Right ventricle myocardium inferior (tissue), 1 donor: Measurements from ENCODE around the gene ABHD3. TPM values are rescaled to one million over a fixed set of nuclear protein-coding genes. Genes with fewer than 3 reads are reported as not detected.
"Not testable (repeated sequence)": the region's sequence is repeated elsewhere in the genome, so short reads cannot be mapped to it uniquely, and the experiment has no call there.

ENCODE experiments used
- ATAC-seq: fragments of 200-7000 bp; cut with Tn5 transposase; one replicate; pipeline ENCODE4 v1.9.1; 2020; ENCODE audit warnings: mild to moderate bottlenecking, moderate library complexity
- DNase-seq: peaks from one replicate; pipeline ENCODE4 v3.0.0; 2021; ENCODE audit errors: missing footprints
- intact Hi-C: fragments of 100-400 bp; cut with DNase I; formaldehyde crosslinking; loops from one replicate; pipeline ENCODE4 v1.11.0; 2022
- total RNA-seq: library from RNA; stranded (reverse); fragmentation: NEBNext Ultra II Directional; extraction: Animal tissue kit (Norgen Biotek cat#: 25700); gene quantifications from one replicate; pipeline ENCODE4 v1.2.1, GENCODE V29; 2021
- donor health status: DM: no; HTN: yes; CAD: no; lungs with severe emphysema.

Gene ABHD3
- total RNA-seq, 1 donor from 2014 or later = 5.4 TPM

- intact Hi-C loops = no loop called here
- DNase-seq (no peak), ATAC-seq (no peak)
Measured at GRCh38 chr18:21714474-21714873, 9.9 kb upstream of the ABHD3 start.

GRCh38 chr18:21707130-21707529 is 2.6 kb upstream of the ABHD3 start:
- DNase-seq, intact Hi-C loops, ATAC-seq: not testable (repeated sequence)

- no peak for ATAC-seq
- intact Hi-C loops = no loop called here
- no peak for DNase-seq
Measured at GRCh38 chr18:21706386-21706865, 1.9 kb upstream of the ABHD3 start.

- intact Hi-C loops = loop anchor here (5.0 kb wide), 1 partner anchor 101 kb away; the partner anchor contains the start of gene ESCO1
- DNase-seq = no peak
- no peak for ATAC-seq
Measured at GRCh38 chr18:21703241-21703820, 1.2 kb downstream of the ABHD3 start.

- intact Hi-C loops = loop anchor here (5.0 kb wide), 1 partner anchor 100 kb away; the partner anchor contains the start of gene ESCO1
- ATAC-seq = no peak
Measured at GRCh38 chr18:21702602-21703001, 2.0 kb downstream of the ABHD3 start.

GRCh38 chr18:21701621-21702020 is 3.0 kb downstream of the ABHD3 start:
- ATAC-seq (no peak), DNase-seq (no peak)
- intact Hi-C loops = loop anchor here (5.0 kb wide), 1 partner anchor 99 kb away; the partner anchor contains the start of gene ESCO1

More at GRCh38 chr18:21702602-21703001, 2.0 kb downstream of the ABHD3 start:
- DNase-seq = no peak

- intact Hi-C loops = loop anchor here (5.0 kb wide), 1 partner anchor 98 kb away; the partner anchor contains the start of gene ESCO1
- ATAC-seq (no peak), DNase-seq (no peak)
Measured at GRCh38 chr18:21700528-21701075, 4.0 kb downstream of the ABHD3 start.

DNA sequence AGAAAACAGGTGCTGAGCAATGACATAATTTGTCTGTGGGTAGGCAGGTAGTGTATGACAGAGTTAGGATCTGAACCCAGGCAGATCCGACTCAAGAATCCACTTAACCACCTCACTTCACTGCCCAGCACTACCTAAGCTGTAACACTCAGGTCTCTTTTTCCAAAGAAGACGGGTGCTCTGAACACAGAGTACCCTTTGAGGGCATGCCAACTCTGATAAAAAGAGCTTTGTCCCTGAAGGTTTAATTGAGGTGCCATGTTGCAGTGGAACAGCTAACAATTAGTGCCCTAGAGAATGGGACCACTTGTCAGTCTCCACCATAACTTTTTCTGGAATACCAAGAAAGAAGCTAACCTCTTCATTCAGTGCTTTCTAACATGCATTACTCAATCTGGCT is 11.3 kb downstream of the ABHD3 start:
- no peak for ATAC-seq
- intact Hi-C loops = no loop called here

GRCh38 chr18:21689736-21690135 is 14.8 kb downstream of the ABHD3 start:
- DNase-seq (no peak), ATAC-seq (no peak)
- intact Hi-C loops = no loop called here

More for the DNA sequence above, 11.3 kb downstream of the ABHD3 start:
- DNase-seq = no peak

- ATAC-seq = no peak
- intact Hi-C loops = no loop called here
- DNase-seq = no peak
Measured at GRCh38 chr18:21686282-21687105, 18.1 kb downstream of the ABHD3 start.

GRCh38 chr18:21685556-21685981 is 19.0 kb downstream of the ABHD3 start:
- intact Hi-C loops, ATAC-seq, DNase-seq: not testable (repeated sequence)

DNA sequence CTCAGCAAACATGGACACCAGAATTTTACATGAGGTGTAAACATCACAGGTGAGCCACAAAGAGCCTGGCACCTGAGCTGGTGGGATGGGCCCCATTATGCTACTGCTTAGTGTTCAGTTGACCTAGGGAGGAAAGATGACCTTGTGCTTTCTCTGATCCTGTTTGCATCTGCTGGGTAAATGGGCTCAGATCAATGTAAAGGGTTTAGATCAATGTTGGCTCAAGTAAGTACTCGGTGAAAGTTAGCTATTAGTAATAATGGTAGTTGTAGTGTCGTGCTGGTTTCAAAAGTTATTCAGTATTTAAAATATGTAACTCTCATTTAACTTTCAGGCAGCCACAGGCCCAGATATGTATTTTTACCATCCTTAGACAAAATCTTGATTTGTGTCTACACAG is 19.8 kb downstream of the ABHD3 start:
- no peak for ATAC-seq
- intact Hi-C loops = no loop called here
- DNase-seq = no peak

DNA sequence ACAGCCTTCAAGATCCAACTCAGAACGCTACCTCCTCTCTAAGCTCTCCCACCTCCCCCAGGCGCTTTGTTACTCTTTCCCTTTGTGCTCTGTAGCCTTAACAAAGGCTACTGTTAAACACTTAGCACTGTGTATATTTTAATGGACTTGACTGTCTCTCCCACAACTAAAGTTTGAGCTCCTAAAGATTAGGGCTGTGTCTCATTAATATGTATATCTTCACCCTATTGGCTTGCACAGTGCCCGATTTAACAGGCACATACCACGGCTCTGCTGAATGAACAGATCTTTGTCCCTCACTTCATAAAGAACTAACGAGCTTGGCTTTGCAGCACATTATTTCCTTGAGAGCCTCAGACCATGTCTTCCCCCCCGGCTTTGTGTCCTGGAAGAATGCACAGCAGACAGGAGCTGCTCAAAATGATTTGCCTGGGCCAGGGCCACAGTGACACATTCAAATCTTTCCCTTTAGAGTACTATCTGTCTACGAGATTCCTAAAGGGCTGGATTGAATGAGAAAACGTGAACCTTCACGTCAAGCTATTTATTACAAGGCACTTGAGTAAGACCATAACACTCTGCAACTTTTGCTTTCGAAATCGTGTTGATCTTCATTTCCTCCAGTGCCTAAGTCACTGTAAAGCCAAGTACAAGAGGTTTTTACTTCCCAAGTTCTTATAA is 22.1 kb downstream of the ABHD3 start:
- intact Hi-C loops = no loop called here
- ATAC-seq (peak; percentile 70), DNase-seq (no peak)

GRCh38 chr18:21680161-21680560 is 24.4 kb downstream of the ABHD3 start:
- intact Hi-C loops = no loop called here
- DNase-seq = no peak
- ATAC-seq = no peak

- intact Hi-C loops = no loop called here
- ATAC-seq (no peak), DNase-seq (no peak)
Measured at GRCh38 chr18:21678859-21679258, 25.7 kb downstream of the ABHD3 start.

- DNase-seq, ATAC-seq, intact Hi-C loops: not testable (repeated sequence)
Measured at GRCh38 chr18:21675354-21675753, 29.2 kb downstream of the ABHD3 start.

DNA sequence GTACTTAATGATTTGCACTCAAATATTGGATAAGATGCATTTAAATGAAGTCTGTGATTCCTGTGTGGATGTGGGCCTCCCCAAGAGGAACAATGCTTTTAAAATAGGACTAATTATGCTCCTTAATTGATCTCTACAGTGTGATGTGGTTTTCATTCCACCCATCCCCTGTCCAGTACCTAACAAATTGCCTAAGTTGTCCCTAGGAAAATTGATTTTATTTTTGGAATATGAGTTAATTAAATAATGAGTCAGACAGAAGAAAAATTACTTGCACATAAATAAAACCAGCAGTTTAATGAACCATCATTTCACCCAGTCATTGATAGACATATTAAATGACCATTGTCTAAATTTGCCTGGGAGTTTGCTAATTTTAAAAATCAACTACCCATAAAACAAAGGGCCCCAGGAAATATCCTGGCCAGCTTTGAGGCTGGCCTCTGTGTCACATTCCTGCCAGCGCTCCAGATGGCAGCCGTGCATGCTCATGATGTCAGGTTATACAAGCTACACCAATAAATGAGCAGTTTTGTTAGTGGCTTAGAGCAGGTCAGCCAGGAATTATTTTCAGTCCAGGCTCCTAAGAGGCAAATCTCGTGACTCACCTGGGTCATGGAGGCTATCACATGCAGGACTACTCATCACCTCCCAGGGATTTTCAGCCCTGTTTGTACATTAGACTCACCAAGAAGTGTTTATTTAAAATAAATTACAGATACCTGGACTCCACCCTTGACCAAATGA is 31.9 kb downstream of the ABHD3 start:
- ATAC-seq (peak; percentile 82), DNase-seq (no peak)
- intact Hi-C loops = no loop called here

- DNase-seq (no peak), ATAC-seq (no peak)
- intact Hi-C loops = no loop called here
Measured at GRCh38 chr18:21669736-21670285, 34.8 kb downstream of the ABHD3 start.
